Adrenal gland (tissue), 5 donors: Measurements from ENCODE around the gene PRPF19.

Source experiments
- POLR2A ChIP-seq, 2 donors: fragments of 450-650 bp; IDR thresholded peaks; one replicate each; pipeline ENCODE4 v1.6.1; 2017; ENCODE audit warnings: antibody characterized with exemption in 2 of 2, mild to moderate bottlenecking in 2 of 2, moderate library complexity in 1 of 2
- TF ChIP-seq, protein P1 (sequence below), 6 experiments: fragments of 450-650 bp in 4 of 6; fragments of 200-600 bp in 2 of 6; sonication (generic) in 1 of 6; IDR thresholded peaks; 1 replicate in 5 of 6; 2 replicates in 1 of 6; pipeline versions ENCODE4 v1.5.1 to v1.8.0; 2016 to 2021; ENCODE audit warnings: antibody characterized with exemption in 6 of 6, mild to moderate bottlenecking in 2 of 6, moderate library complexity in 1 of 6
- donor health status: DM: no; HTN: no; CAD: no.

GRCh38 chr11:60952742-60953170, 46.4 kb upstream of the PRPF19 start:
- no peak for TF ChIP-seq POLR2A (IDR thresholded peaks at IDR 0.05)
- TF ChIP-seq, protein P1, sequence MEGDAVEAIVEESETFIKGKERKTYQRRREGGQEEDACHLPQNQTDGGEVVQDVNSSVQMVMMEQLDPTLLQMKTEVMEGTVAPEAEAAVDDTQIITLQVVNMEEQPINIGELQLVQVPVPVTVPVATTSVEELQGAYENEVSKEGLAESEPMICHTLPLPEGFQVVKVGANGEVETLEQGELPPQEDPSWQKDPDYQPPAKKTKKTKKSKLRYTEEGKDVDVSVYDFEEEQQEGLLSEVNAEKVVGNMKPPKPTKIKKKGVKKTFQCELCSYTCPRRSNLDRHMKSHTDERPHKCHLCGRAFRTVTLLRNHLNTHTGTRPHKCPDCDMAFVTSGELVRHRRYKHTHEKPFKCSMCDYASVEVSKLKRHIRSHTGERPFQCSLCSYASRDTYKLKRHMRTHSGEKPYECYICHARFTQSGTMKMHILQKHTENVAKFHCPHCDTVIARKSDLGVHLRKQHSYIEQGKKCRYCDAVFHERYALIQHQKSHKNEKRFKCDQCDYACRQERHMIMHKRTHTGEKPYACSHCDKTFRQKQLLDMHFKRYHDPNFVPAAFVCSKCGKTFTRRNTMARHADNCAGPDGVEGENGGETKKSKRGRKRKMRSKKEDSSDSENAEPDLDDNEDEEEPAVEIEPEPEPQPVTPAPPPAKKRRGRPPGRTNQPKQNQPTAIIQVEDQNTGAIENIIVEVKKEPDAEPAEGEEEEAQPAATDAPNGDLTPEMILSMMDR (IDR thresholded peaks at IDR 0.05): no peak
